Astrocyte (in vitro differentiated cells and primary cell): ENCODE data around the gene ZNF860. TPM values are rescaled to one million over a fixed set of nuclear protein-coding genes. Genes with fewer than 3 reads are reported as not detected.

Source experiments
- DNase-seq: peaks from one replicate; pipeline ENCODE4 v3.0.0-alpha.2; 2010; ENCODE audit warnings: low read depth
- FAIRE-seq: peaks from 2 replicates; lab custom pipeline; 2011; peaks lifted over from hg19 to GRCh38; lab: Jason Lieb, UNC
- H2AFZ ChIP-seq: 2 replicates; pipeline ENCODE4 v1.6.0; 2012; ENCODE audit warnings: low read depth, low read length, inconsistent platforms
- H3K27ac ChIP-seq: 2 replicates; pipeline ENCODE4 v1.5.1; 2011; ENCODE audit warnings: low read depth, low read length, inconsistent platforms
- H3K27me3 ChIP-seq: 2 replicates; pipeline ENCODE4 v1.6.0; 2011; ENCODE audit warnings: low read length, inconsistent platforms; ENCODE audit not compliant: insufficient read depth
- H3K36me3 ChIP-seq: 2 replicates; pipeline ENCODE4 v1.5.1; 2011; ENCODE audit warnings: low read length, inconsistent platforms; ENCODE audit not compliant: insufficient read depth
- H3K4me1 ChIP-seq: 2 replicates; pipeline ENCODE4 v1.5.1; 2011; ENCODE audit warnings: low read length, inconsistent platforms; ENCODE audit not compliant: insufficient read depth
- H3K4me2 ChIP-seq: 2 replicates; pipeline ENCODE4 v1.6.0; 2012; ENCODE audit warnings: low read length, inconsistent platforms
- H3K4me3 ChIP-seq: 2 replicates; pipeline ENCODE4 v1.5.1; 2011; ENCODE audit warnings: low read depth, mild to moderate bottlenecking, low read length, inconsistent platforms; ENCODE audit not compliant: insufficient read depth
- H3K79me2 ChIP-seq: 2 replicates; pipeline ENCODE4 v1.6.0; 2012; ENCODE audit warnings: mild to moderate bottlenecking, low read length, inconsistent platforms; ENCODE audit not compliant: insufficient read depth
- H3K9ac ChIP-seq: 2 replicates; pipeline ENCODE4 v1.6.0; 2012; ENCODE audit warnings: mild to moderate bottlenecking, low read length, inconsistent platforms
- H3K9me3 ChIP-seq: 2 replicates; pipeline ENCODE4 v1.5.1; 2012; ENCODE audit warnings: low read depth, mild to moderate bottlenecking, low read length, inconsistent platforms; ENCODE audit not compliant: insufficient read depth
- H4K20me1 ChIP-seq: 2 replicates; pipeline ENCODE4 v1.6.0; 2012; ENCODE audit warnings: low read length, inconsistent platforms; ENCODE audit not compliant: insufficient read depth
- H3K27ac Mint-ChIP-seq: one replicate; pipeline ENCODE4 v1.8.0; 2021; ENCODE audit warnings: mild to moderate bottlenecking, mixed read lengths; ENCODE audit not compliant: unreplicated experiment
- H3K27me3 Mint-ChIP-seq: one replicate; pipeline ENCODE4 v1.8.0; 2021; ENCODE audit warnings: low read depth, mixed read lengths; ENCODE audit not compliant: unreplicated experiment
- H3K36me3 Mint-ChIP-seq: one replicate; pipeline ENCODE4 v1.8.0; 2021; ENCODE audit warnings: low read depth, mixed read lengths; ENCODE audit not compliant: unreplicated experiment
- H3K4me1 Mint-ChIP-seq: one replicate; pipeline ENCODE4 v1.8.0; 2021; ENCODE audit warnings: low read depth, mixed read lengths; ENCODE audit not compliant: unreplicated experiment
- H3K4me3 Mint-ChIP-seq: one replicate; pipeline ENCODE4 v1.8.0; 2021; ENCODE audit warnings: mild to moderate bottlenecking, moderate library complexity, mixed read lengths; ENCODE audit not compliant: unreplicated experiment
- H3K9me3 Mint-ChIP-seq: one replicate; pipeline ENCODE4 v1.8.0; 2021; ENCODE audit warnings: mild to moderate bottlenecking, mixed read lengths; ENCODE audit not compliant: unreplicated experiment
- CTCF ChIP-seq: IDR thresholded peaks from 2 replicates; pipeline ENCODE4 v1.5.1; 2011; ENCODE audit warnings: low read depth, mild to moderate bottlenecking, inconsistent platforms, low read length, moderate library complexity; ENCODE audit not compliant: insufficient read depth
- EZH2 ChIP-seq: IDR thresholded peaks from 2 replicates; pipeline ENCODE4 v1.6.1; 2012; ENCODE audit warnings: mild to moderate bottlenecking, low read length, inconsistent platforms; ENCODE audit not compliant: insufficient read depth
- total RNA-seq: library from RNA; stranded (reverse); gene quantifications from 2 replicates; pipeline ENCODE4 v1.2.1, GENCODE V29; 2021

Gene ZNF860
- total RNA-seq, 1 donor from 2014 or later, result 3.7 TPM

- Mint-ChIP-seq H3K4me3 (no peak overlapping the region), H3K9me3 (peaks cover under 1% of the 10 kb centered on the region), H3K27me3 (no peaks in the 10 kb centered on the region), H3K27ac (no peak overlapping the region), H3K4me1 (peaks cover 16% of the 10 kb centered on the region), H3K36me3 (peaks cover under 1% of the 10 kb centered on the region)
- H3K4me2 ChIP-seq, result peak overlapping the region; percentile 16
- H4K20me1 ChIP-seq, result peaks cover 23% of the 10 kb centered on the region
- no peak for FAIRE-seq
- no peaks in the 10 kb centered on the region for H3K36me3 ChIP-seq
- no peak overlapping the region for H3K9ac ChIP-seq
- no peaks in the 10 kb centered on the region for H3K4me1 ChIP-seq
- H3K79me2 ChIP-seq, result peaks cover 12% of the 10 kb centered on the region
- DNase-seq, result peak; percentile 46
- no peaks in the 10 kb centered on the region for H3K27me3 ChIP-seq
- H3K4me3 ChIP-seq, result no peak overlapping the region
- no peaks in the 10 kb centered on the region for H3K9me3 ChIP-seq
- TF ChIP-seq CTCF (no peak), EZH2 (no peak)
- H2AFZ ChIP-seq, result no peak overlapping the region
- H3K27ac ChIP-seq, result peak overlapping the region; percentile 36
These were observed 35.9 kb upstream of the ZNF860 start for GRCh38 chr3:31945738-31946052.

GRCh38 chr3:31946484-31947081 lies 35.0 kb upstream of the ZNF860 start:
- H3K4me1 ChIP-seq, result no peaks in the 10 kb centered on the region
- DNase-seq (no peak), FAIRE-seq (no peak)
- no peaks in the 10 kb centered on the region for H3K27me3 Mint-ChIP-seq
- H3K4me2 ChIP-seq, result no peak overlapping the region
- no peak overlapping the region for H3K4me3 ChIP-seq
- H4K20me1 ChIP-seq, result peaks cover 23% of the 10 kb centered on the region
- no peak overlapping the region for H3K27ac ChIP-seq
- no peak overlapping the region for H3K4me3 Mint-ChIP-seq
- H3K9ac ChIP-seq, result no peak overlapping the region
- H2AFZ ChIP-seq, result no peak overlapping the region
- peaks cover 1% of the 10 kb centered on the region for H3K36me3 Mint-ChIP-seq
- no peak overlapping the region for H3K27ac Mint-ChIP-seq
- no peaks in the 10 kb centered on the region for H3K36me3 ChIP-seq
- peaks cover 9% of the 10 kb centered on the region for H3K4me1 Mint-ChIP-seq
- no peaks in the 10 kb centered on the region for H3K9me3 ChIP-seq
- H3K27me3 ChIP-seq, result no peaks in the 10 kb centered on the region
- H3K79me2 ChIP-seq, result peaks cover 12% of the 10 kb centered on the region
- TF ChIP-seq CTCF, result no peak
- TF ChIP-seq EZH2, result no peak
- peaks cover 1% of the 10 kb centered on the region for H3K9me3 Mint-ChIP-seq

GRCh38 chr3:31947162-31947561 lies 34.4 kb upstream of the ZNF860 start:
- Histone ChIP-seq H3K79me2 (peaks cover 12% of the 10 kb centered on the region), H4K20me1 (peaks cover 23% of the 10 kb centered on the region)
- no peak overlapping the region for H3K27ac Mint-ChIP-seq

More at GRCh38 chr3:31947162-31947561, 34.4 kb upstream of the ZNF860 start:
- Histone ChIP-seq H3K27ac (no peak overlapping the region), H3K9me3 (no peaks in the 10 kb centered on the region), H3K36me3 (no peaks in the 10 kb centered on the region), H3K27me3 (no peaks in the 10 kb centered on the region), H3K4me1 (no peaks in the 10 kb centered on the region), H3K4me3 (no peak overlapping the region), H3K9ac (no peak overlapping the region), H2AFZ (no peak overlapping the region), H3K4me2 (no peak overlapping the region)
- H3K4me3 Mint-ChIP-seq, result no peak overlapping the region
- no peaks in the 10 kb centered on the region for H3K27me3 Mint-ChIP-seq
- TF ChIP-seq CTCF (no peak), EZH2 (no peak)
- peaks cover 1% of the 10 kb centered on the region for H3K36me3 Mint-ChIP-seq
- DNase-seq (no peak), FAIRE-seq (no peak)
- peaks cover 9% of the 10 kb centered on the region for H3K4me1 Mint-ChIP-seq
- peaks cover 1% of the 10 kb centered on the region for H3K9me3 Mint-ChIP-seq
